ENCODE data around the gene WLS. TPM values are rescaled to one million over a fixed set of nuclear protein-coding genes. Genes with fewer than 3 reads are reported as not detected.

Gene WLS
- polyA plus RNA-seq, 3 donors from 2014 or later: not detected

DNA sequence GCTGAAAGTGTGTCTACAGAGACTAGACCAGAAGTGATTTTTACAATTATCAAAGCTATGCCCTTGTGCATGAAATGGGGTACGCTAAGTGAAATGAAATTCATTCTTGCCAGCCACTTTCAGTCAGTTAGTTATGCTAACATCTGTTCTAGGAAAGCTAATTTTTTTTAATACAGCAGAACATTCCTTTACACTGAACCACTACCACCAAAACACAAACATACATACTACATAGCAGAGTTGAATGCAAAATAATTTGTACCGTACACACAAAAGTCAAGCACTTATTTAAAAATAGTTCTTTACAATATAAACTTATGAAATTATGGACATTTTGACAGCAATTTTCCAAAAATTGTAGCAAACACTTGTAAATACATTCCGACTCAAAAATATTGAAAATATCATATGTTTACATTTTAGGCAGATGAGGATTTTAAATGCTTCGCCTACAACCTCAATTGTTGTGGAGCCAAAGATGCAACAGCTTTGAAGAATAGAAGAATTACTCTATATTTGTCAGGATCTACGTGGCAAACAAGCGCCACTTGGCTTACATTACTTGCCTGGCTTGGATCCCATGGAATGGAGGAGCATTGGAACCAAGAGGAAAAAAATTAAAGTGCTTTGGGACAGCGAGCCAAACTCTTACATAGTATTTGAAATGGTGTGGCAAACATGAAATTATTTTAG is 30.6 kb downstream of the WLS start:
- Mint-ChIP-seq H3K27me3 (ENCODE audit: low read depth in 3 of 3) (peaks cover 0 to 2% (median 2%) of the 10 kb centered on the region in 3 donors), H3K36me3 (no peaks in the 10 kb centered on the region), H3K4me1 (no peaks in the 10 kb centered on the region), H3K9me3 (peaks cover 0 to 3% (median 0%) of the 10 kb centered on the region in 6 donors), H3K27ac (no peak overlapping the region), H3K4me3 (no peak overlapping the region)
- no peak for DNase-seq

DNA sequence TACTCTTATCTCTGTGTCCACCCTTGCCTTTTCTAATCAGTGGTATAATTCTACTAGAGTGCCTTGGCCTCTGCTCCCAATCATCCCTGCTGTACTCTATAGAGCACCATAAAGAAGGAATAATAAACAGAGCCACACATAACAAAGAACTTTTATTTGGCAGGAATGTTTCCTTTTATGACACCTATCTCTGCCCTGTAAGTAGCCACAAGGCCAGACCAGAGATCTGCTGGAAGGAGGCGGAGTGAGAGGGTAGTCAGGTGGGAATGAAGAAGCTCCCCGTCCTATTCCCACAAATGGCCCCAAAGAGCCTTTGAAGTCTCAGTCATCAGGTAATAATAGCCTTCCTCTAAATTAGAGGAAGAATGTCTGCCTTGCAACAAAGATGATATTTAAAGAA is 32.7 kb downstream of the WLS start:
- H3K9me3 Mint-ChIP-seq: peaks cover 0 to under 1% (median 0%) of the 10 kb centered on the region in 6 donors
- no peak for DNase-seq
- H3K4me1 Mint-ChIP-seq: no peaks in the 10 kb centered on the region
- peaks cover 0 to 2% (median 0%) of the 10 kb centered on the region in 3 donors for H3K27me3 Mint-ChIP-seq (ENCODE audit: low read depth in 3 of 3)
- H3K36me3 Mint-ChIP-seq: no peaks in the 10 kb centered on the region
- H3K27ac Mint-ChIP-seq: no peak overlapping the region
- H3K4me3 Mint-ChIP-seq: no peak overlapping the region

DNA sequence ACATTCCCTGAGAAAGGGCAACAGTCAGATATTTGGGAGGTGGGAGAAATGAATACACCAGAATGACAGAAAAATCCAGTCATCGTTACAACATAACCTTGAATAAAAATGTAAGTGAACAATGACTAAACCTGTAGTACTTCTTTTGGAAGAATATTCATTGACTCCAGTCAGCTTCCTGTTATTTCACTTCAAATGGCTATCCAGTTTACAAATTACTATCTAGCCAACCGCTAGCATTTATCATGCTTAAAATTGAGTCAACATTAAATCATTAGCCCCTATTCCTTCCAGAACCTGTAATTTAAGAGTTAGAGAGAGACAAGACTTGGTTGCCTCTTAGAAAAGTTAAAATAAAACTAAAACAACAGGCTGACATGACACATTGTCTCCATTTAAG is 33.6 kb downstream of the WLS start:
- H3K27me3 Mint-ChIP-seq (ENCODE audit: low read depth in 3 of 3): peaks cover 0 to 2% (median 0%) of the 10 kb centered on the region in 3 donors

DNA sequence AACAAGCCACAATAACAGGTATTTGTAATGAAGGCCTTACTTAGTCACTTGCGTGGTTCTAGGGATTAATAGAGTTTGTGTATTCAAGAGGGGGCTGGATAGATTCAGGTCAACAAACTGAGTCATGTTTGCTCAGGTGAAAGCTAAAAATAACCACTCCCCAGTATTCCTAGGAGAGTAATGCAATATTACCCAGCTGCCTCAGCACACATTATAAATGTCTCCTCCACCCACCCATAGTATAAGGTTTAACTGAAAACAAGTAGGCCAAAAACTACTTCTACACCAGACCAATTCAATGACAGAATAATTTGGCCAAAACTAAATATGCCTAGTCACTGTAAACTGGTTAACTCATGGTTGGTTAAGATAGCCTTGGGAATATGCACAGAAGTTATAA is 34.4 kb downstream of the WLS start:
- no peak overlapping the region for H3K4me3 Mint-ChIP-seq
- DNase-seq: no peak

More for the DNA sequence above, 33.6 kb downstream of the WLS start:
- H3K27ac Mint-ChIP-seq: no peak overlapping the region
- H3K4me3 Mint-ChIP-seq: no peak overlapping the region
- no peaks in the 10 kb centered on the region for H3K4me1 Mint-ChIP-seq
- DNase-seq: no peak
- no peaks in the 10 kb centered on the region for H3K36me3 Mint-ChIP-seq
- H3K9me3 Mint-ChIP-seq: no peaks in the 10 kb centered on the region

DNA sequence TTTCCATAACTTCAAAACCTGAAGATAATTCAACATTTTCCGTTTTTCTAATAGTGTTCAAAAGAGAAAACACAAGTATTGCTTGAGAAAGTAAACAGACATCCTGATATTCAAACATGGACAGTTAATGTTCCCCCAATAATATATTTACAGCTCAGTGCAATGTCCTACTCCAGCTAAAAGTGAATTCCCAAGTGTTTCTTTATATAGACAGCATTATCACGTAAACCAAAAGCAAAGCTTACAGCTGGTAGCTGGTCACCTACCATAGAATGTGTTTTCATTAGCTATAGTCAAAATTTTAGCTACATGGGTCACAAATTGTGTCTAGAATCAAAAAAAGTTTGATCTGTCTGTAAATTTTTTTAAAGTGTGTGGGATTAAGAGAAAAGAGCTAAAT is 34.9 kb downstream of the WLS start:
- DNase-seq: no peak
- H3K4me3 Mint-ChIP-seq: no peak overlapping the region
- H3K27me3 Mint-ChIP-seq (ENCODE audit: low read depth in 3 of 3): peaks cover 0 to 2% (median 0%) of the 10 kb centered on the region in 3 donors
- H3K4me1 Mint-ChIP-seq: no peaks in the 10 kb centered on the region
- no peaks in the 10 kb centered on the region for H3K36me3 Mint-ChIP-seq
- H3K27ac Mint-ChIP-seq: no peak overlapping the region
- peaks cover 0 to 2% (median 0%) of the 10 kb centered on the region in 6 donors for H3K9me3 Mint-ChIP-seq

More for the DNA sequence above, 34.4 kb downstream of the WLS start:
- peaks cover 0 to 2% (median 0%) of the 10 kb centered on the region in 3 donors for H3K27me3 Mint-ChIP-seq (ENCODE audit: low read depth in 3 of 3)
- H3K27ac Mint-ChIP-seq: no peak overlapping the region
- H3K4me1 Mint-ChIP-seq: no peaks in the 10 kb centered on the region
- H3K9me3 Mint-ChIP-seq: peaks cover 0 to 2% (median 0%) of the 10 kb centered on the region in 6 donors
- H3K36me3 Mint-ChIP-seq: no peaks in the 10 kb centered on the region

DNA sequence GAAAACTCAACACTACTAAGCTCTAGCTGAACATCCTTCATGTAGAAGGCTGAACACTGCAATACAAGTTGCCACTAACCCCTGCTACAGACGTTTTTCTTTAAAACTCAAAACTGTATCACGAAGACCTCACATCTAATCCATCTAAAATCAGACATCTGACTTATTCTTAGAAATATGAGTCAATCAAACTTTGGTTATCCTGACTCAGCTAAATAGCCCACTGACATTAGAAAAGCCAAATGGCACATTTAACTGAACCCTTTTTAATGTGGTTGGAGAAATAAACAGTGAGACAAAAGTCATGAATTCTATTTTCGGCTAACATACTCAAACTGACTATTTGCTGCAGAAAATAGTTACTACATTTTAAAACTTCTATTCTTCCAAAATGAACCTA is 35.6 kb downstream of the WLS start:
- no peak overlapping the region for H3K4me3 Mint-ChIP-seq
- no peaks in the 10 kb centered on the region for H3K4me1 Mint-ChIP-seq
- H3K9me3 Mint-ChIP-seq: peaks cover 0 to 10% (median 0%) of the 10 kb centered on the region in 6 donors
- H3K27me3 Mint-ChIP-seq (ENCODE audit: low read depth in 3 of 3): peaks cover 0 to 2% (median 0%) of the 10 kb centered on the region in 3 donors
- H3K27ac Mint-ChIP-seq: no peak overlapping the region
- H3K36me3 Mint-ChIP-seq: no peaks in the 10 kb centered on the region
- no peak for DNase-seq

DNA sequence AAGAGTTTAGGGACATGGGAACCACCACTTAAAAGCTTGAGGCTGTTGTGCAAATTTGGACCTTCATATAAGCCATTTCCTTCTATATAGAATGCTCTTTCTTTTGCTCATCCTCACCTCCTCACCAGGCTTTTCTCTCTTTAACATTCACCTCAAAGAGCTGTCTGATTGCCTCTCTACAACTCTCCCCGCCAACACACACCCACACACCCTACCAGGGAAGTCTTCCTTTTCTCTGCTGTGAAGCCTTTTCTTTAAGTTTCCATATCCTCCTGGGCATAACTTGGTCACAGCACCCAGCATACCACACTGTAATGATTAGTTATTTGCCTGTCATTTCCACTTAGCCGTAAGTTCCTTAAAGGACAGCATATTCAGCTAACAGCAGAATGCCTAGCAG is 40.6 kb downstream of the WLS start:
- H3K36me3 Mint-ChIP-seq: no peaks in the 10 kb centered on the region
- H3K4me1 Mint-ChIP-seq: no peaks in the 10 kb centered on the region
- no peak overlapping the region for H3K4me3 Mint-ChIP-seq
- DNase-seq: no peak
- H3K27me3 Mint-ChIP-seq (ENCODE audit: low read depth in 3 of 3): peaks cover 0 to 1% (median 0%) of the 10 kb centered on the region in 3 donors
- no peak overlapping the region for H3K27ac Mint-ChIP-seq
- H3K9me3 Mint-ChIP-seq: peaks cover 0 to 11% (median under 1%) of the 10 kb centered on the region in 6 donors

DNA sequence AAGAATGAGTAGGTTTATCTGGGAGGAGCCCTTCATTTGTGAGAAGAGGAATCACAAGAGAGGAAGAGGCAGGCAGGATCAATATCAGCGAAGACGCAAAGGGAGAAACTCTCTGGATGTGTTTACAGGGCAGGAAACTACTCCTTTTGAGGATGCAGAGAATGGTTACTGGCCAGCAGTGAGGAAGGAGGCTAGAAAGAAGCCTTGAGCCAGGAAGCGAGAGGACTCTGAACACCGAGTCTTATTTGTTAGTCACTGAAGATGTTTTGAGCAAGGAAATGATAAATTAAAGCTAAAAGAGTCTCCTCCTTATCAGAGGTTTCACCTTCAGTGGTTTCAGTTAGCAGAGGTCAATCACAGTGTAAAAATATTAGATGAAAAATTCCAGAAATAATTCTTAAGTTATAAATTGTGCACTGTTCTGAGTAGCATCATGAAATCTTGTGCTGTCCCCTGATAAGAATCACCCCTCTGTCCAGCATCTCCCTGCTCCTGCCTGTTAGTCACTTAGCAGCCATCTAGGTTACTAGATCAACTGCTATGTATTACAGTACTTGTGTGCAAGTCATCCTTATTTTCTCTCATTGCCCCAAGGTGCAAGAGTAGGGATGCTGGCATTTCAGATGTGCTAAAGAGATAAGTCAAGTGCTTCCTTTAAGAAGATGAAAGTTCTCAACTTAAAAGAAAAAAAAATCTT is 43.5 kb downstream of the WLS start:
- Mint-ChIP-seq H3K9me3 (peaks cover 0 to 11% (median 2%) of the 10 kb centered on the region in 6 donors), H3K27me3 (ENCODE audit: low read depth in 3 of 3) (peaks cover 0 to 1% (median 0%) of the 10 kb centered on the region in 3 donors), H3K4me3 (no peak overlapping the region), H3K36me3 (no peaks in the 10 kb centered on the region), H3K4me1 (no peaks in the 10 kb centered on the region), H3K27ac (no peak overlapping the region)
- DNase-seq: no peak

DNA sequence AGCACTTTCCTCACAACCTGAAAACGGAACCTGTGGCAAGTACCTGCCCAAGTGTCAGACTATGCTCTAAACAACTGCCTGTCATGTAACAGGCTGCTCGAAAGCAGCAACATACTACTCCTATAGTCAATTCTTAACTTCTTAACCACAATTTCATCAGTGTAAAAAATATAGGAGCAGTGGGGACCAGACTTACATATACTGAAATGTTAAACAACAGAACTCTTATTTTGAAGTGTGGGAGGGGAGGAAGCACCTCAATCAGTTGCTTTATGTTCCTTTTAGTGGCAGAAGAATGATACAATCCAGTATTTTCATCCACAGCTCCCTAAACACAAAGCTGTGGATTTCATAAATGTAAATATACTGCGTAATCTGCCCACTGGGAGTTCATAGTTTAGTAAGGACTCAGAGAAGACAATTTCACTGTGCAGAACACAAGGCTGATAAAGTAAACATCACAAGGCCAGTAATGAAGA is 44.2 kb downstream of the WLS start:
- Mint-ChIP-seq H3K27ac (no peak overlapping the region), H3K36me3 (no peaks in the 10 kb centered on the region), H3K9me3 (peaks cover 0 to 11% (median 2%) of the 10 kb centered on the region in 6 donors), H3K27me3 (ENCODE audit: low read depth in 3 of 3) (peaks cover 0 to 1% (median 0%) of the 10 kb centered on the region in 3 donors), H3K4me1 (no peaks in the 10 kb centered on the region), H3K4me3 (no peak overlapping the region)
- no peak for DNase-seq

DNA sequence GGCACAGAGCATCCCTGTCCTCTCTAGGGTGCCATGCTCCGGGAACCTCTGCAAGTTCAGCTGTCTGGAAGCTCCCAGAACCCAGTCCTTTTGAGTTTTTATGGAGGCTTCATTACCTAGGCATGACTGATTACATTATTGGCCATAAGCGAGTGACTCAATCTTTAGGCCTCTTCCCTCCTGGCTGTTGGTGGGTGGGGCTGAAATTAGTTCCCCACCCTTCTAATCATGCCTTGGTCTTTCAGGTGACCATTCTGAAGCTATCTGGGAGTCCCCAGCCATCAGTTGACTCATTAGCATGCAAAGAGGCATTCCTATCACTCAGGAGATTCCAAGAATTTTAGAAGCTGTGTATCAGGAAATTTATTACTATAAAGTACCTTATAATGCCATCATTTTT is 46.6 kb downstream of the WLS start:
- no peak for DNase-seq
- H3K4me1 Mint-ChIP-seq: no peaks in the 10 kb centered on the region
- H3K27ac Mint-ChIP-seq: no peak overlapping the region
- H3K4me3 Mint-ChIP-seq: no peak overlapping the region
- H3K9me3 Mint-ChIP-seq: peaks cover 0 to 3% (median 0%) of the 10 kb centered on the region in 6 donors
- no peaks in the 10 kb centered on the region for H3K36me3 Mint-ChIP-seq
- peaks cover 0 to 1% (median 0%) of the 10 kb centered on the region in 3 donors for H3K27me3 Mint-ChIP-seq (ENCODE audit: low read depth in 3 of 3)

DNA sequence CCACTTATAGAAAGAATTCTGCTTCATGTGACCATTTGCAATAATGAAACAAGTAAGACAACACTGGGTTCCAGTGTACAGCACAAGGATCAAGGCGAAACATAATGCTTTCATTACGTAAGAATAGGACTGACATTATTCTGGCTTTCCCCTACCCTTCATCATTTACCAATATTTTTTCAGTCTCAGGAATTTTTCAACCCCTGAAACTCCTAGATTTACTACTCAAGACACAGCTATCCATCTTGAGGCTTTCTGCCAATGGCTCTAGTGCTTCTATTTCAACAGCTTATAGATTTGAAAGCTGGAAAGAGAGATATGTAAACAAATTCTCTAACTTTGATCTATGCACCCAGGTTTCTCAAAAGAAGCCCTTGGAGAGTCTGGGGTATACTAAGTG is 48.4 kb downstream of the WLS start:
- DNase-seq: no peak
- no peaks in the 10 kb centered on the region for H3K36me3 Mint-ChIP-seq
- H3K27ac Mint-ChIP-seq: no peak overlapping the region
- no peaks in the 10 kb centered on the region for H3K4me1 Mint-ChIP-seq
- H3K4me3 Mint-ChIP-seq: no peak overlapping the region
- peaks cover 0 to 3% (median 0%) of the 10 kb centered on the region in 3 donors for H3K27me3 Mint-ChIP-seq (ENCODE audit: low read depth in 3 of 3)
- H3K9me3 Mint-ChIP-seq: peaks cover 0 to 5% (median 0%) of the 10 kb centered on the region in 6 donors

DNA sequence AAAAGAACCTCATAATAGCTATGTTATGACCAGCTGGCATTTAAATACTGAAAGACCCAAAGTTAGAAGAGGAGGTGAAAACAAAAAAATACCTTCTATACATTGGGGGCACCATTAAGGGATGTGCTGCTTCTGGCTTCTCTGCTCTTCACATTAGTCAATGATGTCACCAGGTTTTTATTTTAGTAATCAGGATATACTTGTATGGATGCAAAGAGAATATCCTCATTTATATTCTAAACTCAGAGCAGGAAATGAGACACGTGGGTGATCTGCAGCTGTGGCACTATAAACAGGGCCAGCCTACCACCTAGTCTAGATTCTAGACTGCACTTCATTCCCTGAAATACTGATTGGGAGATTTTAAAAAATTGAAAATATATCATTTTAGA is 51.2 kb downstream of the WLS start:
- Mint-ChIP-seq H3K4me3 (no peak overlapping the region), H3K9me3 (peaks cover 0 to 6% (median 0%) of the 10 kb centered on the region in 6 donors), H3K27me3 (ENCODE audit: low read depth in 3 of 3) (peaks cover 0 to 4% (median 0%) of the 10 kb centered on the region in 3 donors), H3K36me3 (no peaks in the 10 kb centered on the region), H3K4me1 (no peaks in the 10 kb centered on the region), H3K27ac (no peak overlapping the region)
- no peak for DNase-seq

DNA sequence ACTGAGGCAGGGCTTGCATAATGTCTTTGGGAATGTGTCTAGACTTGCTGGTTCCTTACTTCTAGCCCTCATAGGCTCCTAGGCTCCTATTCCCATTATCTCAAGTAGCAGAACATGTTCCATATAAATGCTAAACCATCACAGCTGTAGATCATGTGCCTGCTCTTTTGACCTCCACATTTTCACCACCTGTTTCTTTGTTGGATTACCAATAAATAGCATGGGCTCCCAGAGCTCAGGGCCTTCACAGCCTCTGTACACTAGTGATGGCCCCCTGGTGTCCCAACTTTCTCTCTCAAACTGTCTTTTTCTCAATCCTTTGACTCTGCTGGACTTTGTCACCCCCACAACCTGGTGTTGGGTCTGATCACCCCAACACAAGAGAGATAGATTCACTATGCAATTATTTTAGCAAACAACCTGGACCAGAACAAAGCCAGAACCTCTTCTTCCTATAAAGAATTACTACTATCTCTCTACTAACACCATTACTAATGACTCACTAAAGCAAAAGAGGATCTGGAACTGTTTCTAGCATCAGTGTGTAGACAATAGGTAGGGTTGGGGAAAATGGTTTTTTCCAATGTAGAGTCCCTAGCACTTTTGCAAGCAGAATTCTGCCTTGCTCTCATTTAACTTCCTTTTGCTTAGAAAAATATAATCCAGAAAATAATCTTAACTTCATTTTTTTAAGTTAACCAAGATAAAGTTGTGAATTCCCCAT is 51.7 kb downstream of the WLS start:
- Mint-ChIP-seq H3K36me3 (no peaks in the 10 kb centered on the region), H3K4me3 (no peak overlapping the region), H3K9me3 (peaks cover 0 to 6% (median 0%) of the 10 kb centered on the region in 6 donors), H3K4me1 (no peaks in the 10 kb centered on the region), H3K27ac (no peak overlapping the region), H3K27me3 (ENCODE audit: low read depth in 3 of 3) (peaks cover 0 to 4% (median 0%) of the 10 kb centered on the region in 3 donors)
- DNase-seq: no peak
